K562 (cell line): Measurements from ENCODE around the gene EXOC3. TPM values are rescaled to one million over a fixed set of nuclear protein-coding genes. Genes with fewer than 3 reads are reported as not detected.

Experiments
- ATAC-seq: fragments of 200-7000 bp; cut with Tn5 transposase; 3 replicates; pipeline ENCODE4 v1.9.1; 2020; ENCODE audit warnings: moderate library complexity
- BruUV-seq: library from RNA; stranded (reverse); fragments of 400-500 nt; replicated peaks from 2 replicates; lab custom pipeline; 2021; lab: Mats Ljungman, UMichigan
- CTCF ChIA-PET: fragments of 300-600 bp; formaldehyde crosslinking; extraction: SDS; loops from one replicate; lab custom pipeline; 2021; ENCODE audit warnings: low intra/inter-chr PET ratio; lab: Yijun Ruan, JAX
- POLR2A ChIA-PET: fragments of 300-600, 350-650 bp; sonication (Branson Sonifier 250); formaldehyde crosslinking; extraction: SDS; loops from one replicate; lab custom pipeline; 2021; ENCODE audit warnings: antibody characterized with exemption, inconsistent platforms; lab: Yijun Ruan, JAX
- DNase-seq, 4 experiments: peaks; one replicate each; pipeline versions ENCODE4 v3.0.0 to v3.0.0-alpha.2; 2011 to 2018; ENCODE audit warnings: low spot score in 3 of 4, mixed read lengths in 3 of 4; ENCODE audit errors: extremely low read depth in 1 of 4
- FAIRE-seq: peaks from 2 replicates; lab custom pipeline; 2011; peaks lifted over from hg19 to GRCh38; lab: Jason Lieb, UNC
- H2AFZ ChIP-seq: 2 replicates; pipeline ENCODE4 v1.6.0; 2011; ENCODE audit warnings: low read depth, low read length, control low read depth, inconsistent platforms
- H3K27ac ChIP-seq: fragments of 200-600 bp; 3 replicates; pipeline ENCODE4 v1.8.0; 2011; ENCODE audit warnings: low read depth, mild to moderate bottlenecking, control low read depth, inconsistent platforms, low read length, moderate library complexity, mixed read lengths; ENCODE audit errors: extremely low read depth
- H3K27me3 ChIP-seq, 2 experiments: fragments of 300-600 bp in 1 of 2; 2 replicates in 1 of 2; 3 replicates in 1 of 2; pipeline versions ENCODE4 v1.6.0 to v1.8.0; 2011; ENCODE audit warnings: inconsistent platforms in 2 of 2, low read length in 2 of 2, mild to moderate bottlenecking in 1 of 2, mixed read lengths in 1 of 2, moderate library complexity in 1 of 2; ENCODE audit not compliant: control insufficient read depth in 2 of 2, insufficient read depth in 2 of 2
- H3K36me3 ChIP-seq: fragments of 300-600 bp; 3 replicates; pipeline ENCODE4 v1.8.0; 2011; ENCODE audit warnings: mild to moderate bottlenecking, low read length, inconsistent platforms; ENCODE audit not compliant: control insufficient read depth, insufficient read depth
- H3K4me1 ChIP-seq, 2 experiments: fragments of 200-600 bp in 1 of 2; replicated peaks in 1 of 2; 2 replicates in 1 of 2; 3 replicates in 1 of 2; pipeline versions ENCODE4 v1.5.1 to v1.8.0; 2011; ENCODE audit warnings: inconsistent platforms in 2 of 2, low read length in 2 of 2, mild to moderate bottlenecking in 1 of 2, mixed read lengths in 1 of 2, moderate library complexity in 1 of 2; ENCODE audit not compliant: control insufficient read depth in 2 of 2, insufficient read depth in 2 of 2
- H3K4me2 ChIP-seq: 2 replicates; pipeline ENCODE4 v1.6.1; 2011; ENCODE audit warnings: low read length, control low read depth, inconsistent platforms, mixed read lengths; ENCODE audit not compliant: insufficient read depth
- H3K4me3 ChIP-seq: fragments of 200-600 bp; sonication (generic), shearing (Covaris generic); 2 replicates; pipeline ENCODE4 v1.5.1; 2016; ENCODE audit warnings: control low read depth, inconsistent platforms
- H3K79me2 ChIP-seq: fragments of 200-600 bp; 3 replicates; pipeline ENCODE4 v1.8.0; 2011; ENCODE audit warnings: low read length, inconsistent platforms; ENCODE audit not compliant: control insufficient read depth, insufficient read depth
- H3K9ac ChIP-seq, 2 experiments: 2 replicates each; pipeline versions ENCODE4 v1.6.0 to v1.6.1; 2011; ENCODE audit warnings: low read depth in 2 of 2, low read length in 2 of 2, control low read depth in 1 of 2, inconsistent platforms in 1 of 2, mild to moderate bottlenecking in 1 of 2, mixed read lengths in 1 of 2; ENCODE audit not compliant: insufficient read depth in 1 of 2
- H3K9me1 ChIP-seq: one replicate; pipeline ENCODE4 v1.6.0; 2011; ENCODE audit warnings: inconsistent platforms, mild to moderate bottlenecking, low read length, moderate library complexity; ENCODE audit not compliant: control insufficient read depth, insufficient read depth
- H3K9me3 ChIP-seq: replicated peaks from 2 replicates; pipeline ENCODE4 v1.5.1; 2011; ENCODE audit warnings: low read depth, low read length, inconsistent platforms; ENCODE audit not compliant: control insufficient read depth, insufficient read depth
- H4K20me1 ChIP-seq: replicated peaks from 2 replicates; pipeline ENCODE4 v1.6.1; 2011; ENCODE audit warnings: low read length, inconsistent platforms, mixed read lengths; ENCODE audit not compliant: control insufficient read depth, insufficient read depth
- CEBPG ChIP-seq, 3 experiments: fragments of 200-800 bp in 1 of 3; sonication (Bioruptor generic) in 1 of 3; sonication (generic) in 1 of 3; formaldehyde crosslinking in 1 of 3; IDR thresholded peaks in 2 of 3; conservative IDR thresholded peaks in 1 of 3; 2 replicates each; pipeline versions ENCODE4 v1.6.1 to v1.8.0; 2016 to 2022; ENCODE audit warnings: missing compliant biosample characterization in 2 of 3, missing genetic modification characterization in 2 of 3, mild to moderate bottlenecking in 1 of 3, missing genetic modification reagents in 1 of 3
- EZH2 ChIP-seq: IDR thresholded peaks from 2 replicates; pipeline ENCODE4 v1.6.1; 2012; ENCODE audit warnings: low read depth, mild to moderate bottlenecking, inconsistent platforms, low read length, borderline replicate concordance
- ZBTB11 ChIP-seq, 3 experiments: fragments of 200-800 bp in 1 of 3; fragments of 250-450 bp in 1 of 3; fragments of 450-650 bp in 1 of 3; sonication (Bioruptor Pico) in 1 of 3; sonication (Bioruptor generic) in 1 of 3; formaldehyde crosslinking in 1 of 3; IDR thresholded peaks; 2 replicates each; pipeline versions ENCODE4 v1.6.1 to v1.8.0; 2016 to 2022; ENCODE audit warnings: mild to moderate bottlenecking in 2 of 3, missing genetic modification characterization in 2 of 3, missing compliant biosample characterization in 1 of 3, moderate library complexity in 1 of 3
- ZNF449 ChIP-seq: fragments of 250-450 bp; sonication (Bioruptor Pico); IDR thresholded peaks from 2 replicates; pipeline ENCODE4 v1.8.0; 2022; ENCODE audit warnings: moderate library complexity, mild to moderate bottlenecking, inconsistent platforms
- WGBS: fragments of 100-300 bp; shearing (Covaris generic); methylation state at CpG from one replicate; pipeline ENCODE4 v1.1.6; 2016; ENCODE audit warnings: low coverage, mixed read lengths; ENCODE audit not compliant: insufficient coverage; ENCODE audit errors: missing lambda C conversion rate; 5-methylcytosine and 5-hydroxymethylcytosine counted together
- in situ Hi-C: fragments of 300-500 bp; cut with MboI; formaldehyde crosslinking; loops from 4 replicates; pipeline ENCODE4 v1.15.0; 2018; ENCODE audit warnings: inconsistent platforms, mixed read lengths
- intact Hi-C: fragments of 100-400 bp; cut with micrococcal nuclease; formaldehyde crosslinking; loops from 2 replicates; pipeline ENCODE4 v1.14.2; 2022
- polyA plus RNA-seq, 8 experiments: library from polyadenylated mRNA; depleted of rRNA in 4 of 8; stranded (reverse) in 5 of 8; unstranded in 3 of 8; fragments of >200 nt; fragmentation: Nextera tagmentation in 2 of 8; fragmentation: Illumina TruSeq in 1 of 8; extraction: Ambion mirVana in 2 of 8; extraction: Trizol in 1 of 8; gene quantifications; 2 replicates each; pipeline versions ENCODE4 v1.2.1 to v1.2.3, GENCODE V29; 2011 to 2014; ENCODE audit warnings: inconsistent platforms in 1 of 8, missing spikeins in 1 of 8
- total RNA-seq, 7 experiments: library from RNA; depleted of rRNA in 6 of 7; stranded (reverse); fragments of >200 nt in 6 of 7; fragmentation: Illumina TruSeq in 2 of 7; extraction: Trizol in 2 of 7; gene quantifications; 2 replicates each; pipeline versions ENCODE4 v1.2.1 to v1.2.3, GENCODE V29; 2011 to 2021; ENCODE audit warnings: low replicate concordance in 1 of 7
- TF ChIP-seq, protein P1 (sequence below): IDR thresholded peaks from 2 replicates; pipeline ENCODE4 v1.6.1; 2014; ENCODE audit warnings: antibody characterized with exemption

Gene EXOC3
- total and polyA plus RNA-seq, 9 of the 15 experiments (the other 6 are each of a cell fraction or from before 2014, with no cell fraction given) = 1.4 to 41.9 (median 22.4) TPM

DNA sequence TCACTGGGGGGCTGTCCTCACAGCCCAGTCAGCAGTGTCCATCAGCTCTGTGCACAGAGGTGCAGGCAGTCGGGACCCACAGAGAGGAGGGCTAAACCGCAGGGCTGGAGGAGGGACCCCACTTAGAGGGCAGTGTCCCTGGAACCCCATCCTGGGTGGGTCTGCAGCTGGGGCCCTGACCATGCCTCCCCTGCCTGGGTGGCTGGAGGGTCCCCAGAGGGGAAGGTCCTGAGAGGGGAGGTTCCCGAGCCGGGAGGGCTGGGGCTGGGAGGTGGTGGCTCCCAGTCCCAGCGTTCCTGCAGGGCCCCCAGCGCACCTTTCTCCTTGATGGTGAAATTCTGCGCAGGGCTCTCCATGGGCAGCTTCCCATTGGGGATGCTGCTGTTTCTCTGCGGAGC lies 32.7 kb downstream of the EXOC3 start:
- Histone ChIP-seq H3K27me3 (peaks cover 16 to 59% of the 10 kb centered on the region in 2 experiments; a peak in 4 of 5 replicates), H3K4me1 (peaks cover 9 to 94% of the 10 kb centered on the region in 2 experiments; a peak in 4 of 5 replicates), H3K9me1 (no peaks in the 10 kb centered on the region), H3K4me3 (no peak overlapping the region), H3K36me3 (peaks cover 11% of the 10 kb centered on the region; the same call in 1 of the 3 replicates), H3K27ac (no peak overlapping the region), H3K79me2 (peaks cover 21% of the 10 kb centered on the region), H3K9ac (no peak overlapping the region), H4K20me1 (peaks cover 21% of the 10 kb centered on the region), H3K4me2 (no peak overlapping the region), H2AFZ (no peak overlapping the region), H3K9me3 (no peaks in the 10 kb centered on the region)
- FAIRE-seq (no peak), DNase-seq (no peak), ATAC-seq (no peak)
- TF ChIP-seq EZH2 (no peak), ZBTB11 (CRISPR knock-in tag; IDR thresholded peaks at IDR 0.05) (no peak), ZNF449 (no peak), CEBPG (CRISPR knock-in tag; IDR thresholded peaks at IDR 0.05) (no peak), CEBPG (tag; conservative IDR thresholded peaks at IDR 0.05 in 1 of 2, IDR thresholded peaks at IDR 0.05 in 1 of 2) (no peak)
- TF ChIP-seq, protein P1, sequence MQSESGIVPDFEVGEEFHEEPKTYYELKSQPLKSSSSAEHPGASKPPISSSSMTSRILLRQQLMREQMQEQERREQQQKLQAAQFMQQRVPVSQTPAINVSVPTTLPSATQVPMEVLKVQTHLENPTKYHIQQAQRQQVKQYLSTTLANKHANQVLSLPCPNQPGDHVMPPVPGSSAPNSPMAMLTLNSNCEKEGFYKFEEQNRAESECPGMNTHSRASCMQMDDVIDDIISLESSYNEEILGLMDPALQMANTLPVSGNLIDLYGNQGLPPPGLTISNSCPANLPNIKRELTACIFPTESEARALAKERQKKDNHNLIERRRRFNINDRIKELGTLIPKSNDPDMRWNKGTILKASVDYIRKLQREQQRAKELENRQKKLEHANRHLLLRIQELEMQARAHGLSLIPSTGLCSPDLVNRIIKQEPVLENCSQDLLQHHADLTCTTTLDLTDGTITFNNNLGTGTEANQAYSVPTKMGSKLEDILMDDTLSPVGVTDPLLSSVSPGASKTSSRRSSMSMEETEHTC = no peak
- BruUV-seq = no TSS peak
- intact Hi-C loops (loop anchor here (10.0 kb wide), 1 partner anchor 139 kb away; the partner anchor contains the start of gene CEP72), in situ Hi-C loops (no loop called here)
- WGBS = 26% methylated on average over 6 of the region's 8 CpGs
- CTCF ChIA-PET = no interaction called here
- POLR2A ChIA-PET = interaction anchor here (0.8 kb wide), 2 partner anchors 13 to 17 kb away, joined by 3 to 4 read pairs; no protein-coding TSS in a partner anchor
